HCT116 (cell line): ENCODE results near the gene RTL10.

Experiments used
- EZH2 ChIP-seq: fragments of 200-600 bp; sonication (generic); IDR thresholded peaks from 2 replicates; pipeline ENCODE4 v1.6.1; 2017; ENCODE audit warnings: antibody characterized with exemption, mixed run types
- POLR2A ChIP-seq: IDR thresholded peaks from 2 replicates; pipeline ENCODE4 v1.7.0; 2011; ENCODE audit warnings: borderline replicate concordance; ENCODE audit not compliant: insufficient read depth, insufficient read length; ENCODE audit errors: extremely low read depth
- SRF ChIP-seq: IDR thresholded peaks from 2 replicates; pipeline ENCODE4 v1.6.1; 2012; ENCODE audit warnings: low read depth
- ZNF274 ChIP-seq: fragments of 200-500 bp; sonication (Bioruptor generic); IDR thresholded peaks from 2 replicates; pipeline ENCODE4 v1.6.1; 2014; ENCODE audit warnings: mild to moderate bottlenecking, low read depth, low read length, inconsistent platforms

GRCh38 chr22:19853879-19854777 lies 546 bp downstream of the RTL10 start:
- no peak for TF ChIP-seq EZH2
- no peak for TF ChIP-seq SRF
- no peak for TF ChIP-seq ZNF274
- TF ChIP-seq POLR2A: no peak
